Right lung (tissue), 5 donors: ENCODE results near the gene PGLYRP2. TPM values are rescaled to one million over a fixed set of nuclear protein-coding genes. Genes with fewer than 3 reads are reported as not detected.

ENCODE experiments used
- DNase-seq, 2 donors: peaks; one replicate each; pipeline ENCODE4 v3.0.0-alpha.2; 2013
- polyA plus RNA-seq, 5 donors: library from polyadenylated mRNA; unstranded; fragments of 120-200 nt; gene quantifications; one replicate each; pipeline versions ENCODE4 v1.2.1 to v1.2.3, GENCODE V29; 2013; ENCODE audit warnings: inconsistent platforms in 1 of 5, low replicate concordance in 1 of 5; ENCODE audit not compliant: insufficient read length in 5 of 5, insufficient read depth in 1 of 5

Gene PGLYRP2
- polyA plus RNA-seq, 5 donors: 0.10 TPM; not detected in 4

DNA sequence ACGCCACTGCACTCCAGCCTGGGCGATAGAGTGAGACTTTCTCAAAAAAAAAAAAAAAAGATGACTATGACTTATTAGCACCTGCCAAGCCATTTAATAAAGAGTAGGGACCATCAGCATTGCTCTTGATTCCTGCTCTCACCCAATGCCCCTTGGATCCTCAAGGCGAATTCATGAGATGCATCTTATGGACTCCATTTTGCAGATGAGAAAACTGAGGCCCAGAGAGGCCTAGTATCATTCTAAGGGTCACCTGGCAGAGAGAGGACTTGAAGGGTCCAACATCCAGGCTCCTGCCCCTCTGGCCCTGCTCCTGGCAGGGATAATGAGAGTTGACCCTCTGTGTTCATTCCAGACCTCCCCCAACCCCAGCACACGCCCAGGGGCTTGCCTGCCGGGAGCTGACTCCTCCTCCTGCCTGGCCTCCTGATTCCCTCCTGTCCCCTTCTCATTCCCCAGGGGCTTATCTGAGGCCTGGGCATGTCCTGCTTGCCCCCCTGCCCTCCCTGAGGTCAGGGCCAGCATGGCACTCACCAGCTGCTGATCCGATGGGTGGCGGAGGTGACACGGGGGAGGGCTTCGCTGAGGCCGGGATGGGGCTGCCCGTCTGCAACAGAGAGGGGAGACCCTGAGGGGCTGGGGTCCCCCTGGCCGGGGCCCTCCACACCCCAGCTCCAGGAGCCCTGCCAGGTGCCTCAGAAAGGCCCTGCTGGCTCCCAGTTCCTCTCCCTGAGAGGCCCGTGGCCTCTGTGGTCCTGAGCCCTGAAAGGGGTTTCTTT, 37.0 kb downstream of the PGLYRP2 start:
- no peak for DNase-seq

DNA sequence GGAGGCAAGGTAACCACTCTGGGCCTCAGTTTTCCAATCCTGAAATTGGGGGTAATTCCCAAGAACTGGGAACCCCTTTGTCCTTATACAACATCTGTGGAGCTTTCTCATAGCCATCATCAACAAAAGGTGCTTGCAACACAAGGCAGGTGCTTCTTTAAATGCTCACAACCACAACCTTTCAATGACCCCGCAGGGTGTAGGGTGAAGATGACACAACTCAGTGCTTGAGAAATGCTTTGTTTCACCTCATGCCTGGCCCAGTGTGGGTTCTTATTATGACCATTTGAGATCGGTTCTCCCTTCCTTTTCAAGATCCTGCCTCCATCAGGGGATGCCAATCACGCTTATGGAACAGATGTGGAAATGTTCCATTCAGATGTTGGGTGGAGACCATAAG, 38.0 kb downstream of the PGLYRP2 start:
- no peak for DNase-seq

DNA sequence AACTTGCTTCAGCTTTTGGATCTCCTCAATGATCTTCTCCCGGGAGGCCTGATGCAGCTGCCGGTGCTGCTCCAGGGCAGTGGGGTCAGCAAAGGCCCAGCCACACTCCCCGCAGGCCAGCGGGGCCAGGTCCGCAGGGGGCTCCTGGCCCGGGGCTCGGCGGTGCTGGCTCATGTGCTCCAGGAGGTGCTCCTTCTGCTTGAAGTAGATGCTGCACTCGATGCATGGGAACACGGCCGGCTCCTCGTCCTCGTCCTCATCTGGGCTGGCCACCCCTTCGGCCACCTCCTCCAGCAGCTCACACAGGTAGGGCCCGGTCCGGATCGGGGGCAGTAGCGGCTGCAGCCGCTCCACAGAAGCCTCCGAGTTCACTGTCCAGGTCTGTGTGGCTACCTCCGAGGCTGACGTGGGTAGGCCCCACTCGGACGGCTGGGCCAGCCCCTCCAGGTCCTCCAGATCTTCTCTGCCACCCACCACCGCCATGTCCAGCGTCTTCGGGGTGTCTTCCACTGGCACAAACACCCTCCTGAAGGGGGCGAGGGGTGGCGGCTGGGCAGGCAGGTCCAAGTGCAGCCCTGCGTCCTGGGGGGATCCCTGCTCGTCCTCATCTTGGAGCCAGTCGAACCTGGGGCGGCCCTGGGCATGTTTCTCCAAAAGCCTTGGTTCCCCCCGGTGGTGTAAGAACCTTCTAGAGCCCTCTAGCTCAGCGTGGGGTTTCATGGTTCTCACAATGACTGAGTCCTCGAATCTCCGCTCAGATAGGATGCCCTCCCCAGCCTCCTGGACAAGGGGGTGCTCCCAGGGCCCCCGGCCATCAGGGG, 39.3 kb downstream of the PGLYRP2 start:
- DNase-seq: no peak

DNA sequence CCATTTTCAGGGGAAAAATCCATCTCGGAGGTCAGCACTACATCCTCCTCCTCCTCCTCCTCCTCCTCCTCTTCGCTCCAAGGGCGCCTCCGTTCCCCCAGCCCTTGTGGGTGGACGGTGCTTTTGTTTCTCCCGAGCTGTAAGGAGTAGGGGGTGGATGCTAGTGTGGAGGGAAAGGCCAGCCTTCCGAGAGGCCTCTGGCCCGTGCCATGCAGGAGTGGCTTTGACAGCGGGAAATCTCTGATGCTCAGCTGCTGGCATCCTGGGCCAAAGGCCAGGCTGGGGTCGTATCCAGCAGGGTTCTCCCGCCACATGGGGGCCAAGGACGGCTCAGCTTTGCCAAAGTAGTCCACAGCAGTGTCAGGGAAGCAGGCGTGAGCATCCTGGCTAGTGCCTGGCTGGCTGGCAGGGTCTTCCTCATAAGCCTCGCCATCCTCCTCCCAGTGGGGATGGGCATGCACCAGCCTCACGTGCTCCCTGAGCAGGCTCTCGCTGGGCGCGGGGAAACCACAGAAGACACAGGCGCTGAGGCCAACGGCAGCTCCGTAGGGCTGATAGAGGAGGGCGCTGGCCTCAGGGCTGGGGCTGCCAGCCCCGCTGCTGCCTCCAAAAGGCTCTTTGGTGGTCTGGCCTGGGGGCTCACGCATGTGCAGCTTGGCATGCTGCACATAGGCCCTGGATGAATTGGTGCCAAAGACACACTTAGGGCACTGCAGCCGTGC, 40.1 kb downstream of the PGLYRP2 start:
- DNase-seq: no peak

DNA sequence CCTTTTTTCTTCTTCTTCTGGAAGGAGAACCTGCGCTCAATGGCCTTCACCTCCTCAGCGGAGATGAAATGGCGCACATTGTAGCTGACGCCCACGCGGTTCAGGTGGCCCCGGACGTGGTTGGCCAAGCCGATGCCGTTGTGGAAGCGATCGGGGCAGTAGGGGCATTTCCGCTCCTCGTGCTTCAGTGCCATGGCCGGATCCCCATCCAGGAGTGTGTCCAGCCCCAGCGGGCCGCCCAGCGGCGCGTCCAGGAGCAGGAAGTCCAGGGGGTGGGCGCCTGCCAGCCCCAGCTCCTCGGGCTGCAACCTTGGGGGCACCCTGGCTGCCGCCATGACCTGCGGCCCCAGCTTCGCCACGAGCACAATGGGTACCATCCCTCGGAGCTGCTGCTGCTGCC, 40.7 kb downstream of the PGLYRP2 start:
- no peak for DNase-seq

DNA sequence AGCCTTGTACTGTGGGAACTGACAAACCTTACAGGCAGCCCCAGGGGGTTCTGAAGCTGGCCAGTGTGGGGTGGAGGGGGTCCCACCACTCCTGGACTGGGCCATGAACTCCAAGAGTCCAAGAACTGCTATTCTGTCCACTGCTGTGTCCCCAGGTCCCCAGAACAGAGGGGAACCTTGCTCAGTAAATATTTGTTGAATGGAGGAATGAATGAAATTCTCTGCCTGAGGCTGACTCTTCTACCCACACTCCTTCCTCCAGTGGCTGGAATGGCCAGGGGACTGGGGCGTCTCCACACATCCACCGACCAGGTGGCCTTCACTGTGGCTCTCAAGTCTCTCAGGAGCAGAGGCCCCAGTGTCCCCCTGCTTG, 41.2 kb downstream of the PGLYRP2 start:
- DNase-seq: no peak

DNA sequence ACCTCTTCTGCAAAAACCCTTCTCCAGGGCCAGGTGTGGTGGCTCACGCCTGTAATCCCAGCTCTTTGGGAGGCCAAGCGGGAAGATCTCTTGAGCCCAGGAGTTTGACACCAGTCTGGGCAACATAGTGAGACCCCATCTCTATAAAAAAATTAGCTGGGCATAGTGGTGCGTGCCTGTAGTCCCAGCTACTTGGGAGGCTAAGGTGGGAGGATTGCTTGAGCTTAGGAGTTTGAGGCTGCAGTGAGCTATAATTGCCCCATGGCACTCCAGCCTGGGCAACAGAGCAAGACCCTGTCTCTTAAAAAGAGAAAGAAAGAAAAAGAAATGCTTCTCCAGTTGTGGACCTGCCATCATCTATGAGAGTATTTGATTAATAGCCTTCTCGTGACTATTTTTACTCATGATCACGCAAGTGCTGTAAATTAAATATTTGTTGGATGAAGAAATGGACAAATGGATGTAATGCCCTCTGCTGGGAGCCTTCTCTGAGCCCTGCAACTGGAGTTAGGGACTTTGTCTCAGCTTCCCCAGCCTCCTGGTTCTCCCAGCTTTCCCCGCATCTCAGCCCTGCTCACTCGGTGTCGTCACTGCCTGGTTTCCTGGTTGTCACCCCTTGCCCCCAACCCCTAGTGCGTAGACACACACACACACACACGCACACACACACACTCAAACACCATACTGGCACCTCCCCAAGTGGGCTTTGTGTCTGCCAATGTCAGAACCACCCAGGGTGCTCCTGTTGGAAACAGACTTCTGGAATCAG, 41.8 kb downstream of the PGLYRP2 start:
- DNase-seq: no peak

DNA sequence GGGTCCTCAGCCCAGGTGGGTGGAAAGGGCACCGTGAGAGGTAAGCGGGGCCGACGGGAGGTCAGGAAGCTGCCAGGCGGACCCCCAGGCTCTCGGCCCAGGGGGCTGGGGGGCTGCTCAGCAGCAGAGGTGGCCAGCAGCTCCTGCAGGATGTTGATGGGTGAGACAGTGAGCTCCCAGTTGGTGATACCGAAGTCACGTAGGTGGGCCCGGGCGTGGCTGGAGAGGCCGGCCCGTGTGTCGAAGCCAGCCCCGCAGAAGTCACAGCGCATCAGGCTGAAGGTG, 42.5 kb downstream of the PGLYRP2 start:
- no peak for DNase-seq

DNA sequence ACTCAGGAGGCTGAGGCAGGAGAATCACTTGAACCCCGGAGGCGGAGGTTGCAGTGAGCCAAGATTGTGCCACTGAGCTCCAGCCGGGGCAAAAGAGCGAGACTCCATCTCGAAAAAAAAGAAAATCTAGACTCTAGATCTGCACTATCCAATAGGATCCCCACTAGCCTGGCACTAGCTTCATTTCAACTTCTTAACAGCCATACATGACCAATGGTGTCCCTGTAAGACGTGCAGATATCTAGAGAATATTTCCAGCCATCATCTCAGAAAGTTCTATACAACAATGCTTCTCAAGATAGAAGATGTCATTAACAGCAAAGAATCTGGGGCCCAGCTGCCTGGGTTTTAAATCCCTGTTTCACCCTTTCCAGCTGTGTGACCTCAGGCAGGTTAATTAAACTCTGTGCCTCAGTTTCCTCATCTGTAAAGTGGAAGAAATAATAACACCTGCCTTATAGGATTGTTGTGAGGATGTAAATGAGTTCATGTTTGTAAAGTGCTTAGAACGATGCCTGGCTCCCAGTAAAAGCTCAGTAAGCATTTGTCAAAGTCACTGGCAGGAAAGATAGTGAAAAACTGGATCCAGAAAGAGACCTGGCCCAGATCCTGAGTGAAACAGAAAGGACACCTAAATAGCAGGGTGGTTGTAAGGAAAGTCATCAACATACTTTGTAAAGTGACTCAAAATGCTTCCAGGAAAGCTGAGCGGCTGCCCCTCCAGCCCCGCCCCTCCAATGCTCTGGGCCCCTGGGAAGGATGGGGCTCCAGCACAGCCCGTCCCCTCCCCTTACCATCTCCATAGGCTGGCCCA, 43.1 kb downstream of the PGLYRP2 start:
- no peak for DNase-seq

DNA sequence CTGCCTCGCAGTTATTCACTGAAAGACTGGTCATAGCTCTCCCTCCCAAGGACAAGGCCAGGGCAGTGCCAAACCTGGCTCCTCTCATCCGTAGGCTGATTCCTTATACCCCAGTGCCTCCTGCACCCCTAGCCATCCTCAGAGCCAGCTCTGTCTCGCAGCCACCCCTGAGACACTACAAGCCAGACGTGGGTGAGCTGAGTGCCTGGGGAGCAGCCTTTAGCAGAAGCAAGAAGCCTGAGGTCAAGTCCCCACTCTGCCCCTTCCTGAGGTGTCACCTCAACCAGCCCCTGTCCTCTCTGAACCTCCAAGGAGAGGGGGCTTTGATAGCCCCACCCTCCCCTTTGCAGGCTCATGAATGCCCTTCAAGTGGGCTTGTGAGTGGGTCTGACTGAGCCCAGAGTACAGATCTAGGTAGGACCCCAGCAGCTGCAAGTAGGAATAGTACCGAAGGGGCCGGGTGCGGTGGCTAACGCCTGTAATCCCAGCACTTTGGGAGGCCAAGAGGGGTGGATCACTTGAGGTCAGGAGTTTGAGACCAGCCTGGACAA, 45.7 kb downstream of the PGLYRP2 start:
- no peak for DNase-seq

DNA sequence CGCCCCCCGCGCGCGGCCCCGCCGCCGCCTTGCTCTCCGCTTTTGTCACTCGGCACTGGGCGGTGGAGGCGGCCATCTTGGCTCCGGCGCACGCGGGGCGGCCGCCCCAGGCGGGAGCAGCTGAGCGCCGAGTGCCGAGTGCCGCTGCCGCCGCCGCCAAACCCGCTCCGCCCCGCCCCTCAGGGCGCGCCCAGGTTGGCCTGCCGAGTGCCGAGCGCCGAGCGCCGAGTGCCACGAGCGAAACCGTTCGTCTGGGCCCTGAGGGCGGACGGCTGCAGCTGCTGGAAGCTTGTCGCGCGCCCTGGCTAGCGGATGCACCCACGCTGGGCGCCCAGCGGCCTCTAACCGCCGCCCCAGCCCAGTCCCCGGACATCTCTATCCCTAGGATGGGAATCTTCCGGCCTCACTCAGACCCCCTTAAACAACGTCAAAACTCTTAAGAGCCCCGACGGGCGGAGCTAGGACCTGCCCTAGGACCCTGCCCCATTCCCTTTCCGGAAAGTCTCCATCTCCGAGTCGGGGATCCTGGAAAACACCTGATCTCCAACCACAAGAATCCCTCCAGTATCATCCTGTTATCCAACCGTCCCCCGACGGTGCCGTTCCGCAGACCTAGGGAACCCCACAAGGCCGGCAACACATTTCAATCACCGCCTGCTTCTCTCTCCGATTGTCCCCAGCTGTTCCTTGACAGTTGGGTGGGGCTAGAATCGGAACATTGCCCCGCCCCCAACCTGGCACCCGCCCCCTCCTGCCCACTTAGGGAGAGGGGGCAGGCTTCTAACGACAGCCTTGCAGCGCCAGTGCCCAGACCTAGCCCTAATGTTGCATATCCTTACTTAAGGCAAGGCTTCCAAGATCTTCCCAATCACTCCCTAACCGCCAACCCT, 46.4 kb downstream of the PGLYRP2 start:
- DNase-seq: peak; percentile 84 to 89

DNA sequence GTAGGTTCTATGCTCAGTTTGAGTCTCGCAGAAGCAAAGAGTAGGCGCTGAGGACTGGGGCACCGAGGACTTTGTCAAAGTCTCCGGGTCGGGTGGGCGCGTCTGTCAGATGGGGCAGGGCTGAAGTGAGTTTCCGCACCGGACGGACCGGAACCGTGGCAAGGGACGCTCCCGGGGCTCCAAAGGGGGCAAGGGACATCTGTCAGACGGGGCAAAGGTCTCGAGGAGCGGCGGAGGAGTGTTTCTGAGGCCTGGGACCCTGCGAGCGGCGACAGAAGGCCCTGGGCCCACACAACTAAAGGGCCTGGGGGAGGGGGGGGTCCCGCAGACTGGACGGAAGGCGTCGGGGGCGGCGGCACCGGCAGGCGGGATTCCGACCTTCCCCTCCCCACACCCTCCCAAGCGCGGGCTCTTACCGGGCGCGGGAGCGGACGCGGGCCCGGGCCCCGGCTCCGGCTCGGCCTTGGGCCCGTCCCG, 47.2 kb downstream of the PGLYRP2 start:
- no peak for DNase-seq

DNA sequence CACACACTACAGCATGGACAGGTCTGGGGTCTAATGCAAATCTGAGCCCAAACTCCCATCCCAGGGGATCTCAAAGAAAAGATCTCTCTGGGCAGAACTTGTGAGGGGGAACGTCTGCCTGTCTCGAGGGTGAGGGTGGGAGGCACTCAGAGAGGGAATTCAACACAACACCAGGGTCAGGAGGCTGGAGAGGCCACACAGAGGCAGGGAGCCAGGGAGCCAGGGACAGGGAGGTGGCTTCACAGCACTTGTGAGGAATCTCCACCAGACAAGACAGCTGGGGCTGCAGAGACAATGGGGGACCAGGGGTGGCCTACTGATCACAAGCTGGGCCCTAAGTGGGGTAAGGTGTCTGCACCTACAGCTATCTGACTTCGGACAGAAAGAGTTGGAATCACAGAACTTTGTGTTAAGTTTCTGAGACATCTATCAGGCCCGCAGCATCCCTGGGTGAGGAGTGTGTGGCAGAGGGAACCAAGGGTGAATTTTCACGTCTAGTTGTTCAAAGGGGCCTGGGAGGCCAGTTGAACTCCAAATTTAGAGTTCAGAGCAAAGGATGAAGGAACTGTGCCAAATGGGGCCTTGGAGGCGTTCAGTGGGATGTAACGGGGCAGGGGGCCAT, 47.8 kb downstream of the PGLYRP2 start:
- no peak for DNase-seq

DNA sequence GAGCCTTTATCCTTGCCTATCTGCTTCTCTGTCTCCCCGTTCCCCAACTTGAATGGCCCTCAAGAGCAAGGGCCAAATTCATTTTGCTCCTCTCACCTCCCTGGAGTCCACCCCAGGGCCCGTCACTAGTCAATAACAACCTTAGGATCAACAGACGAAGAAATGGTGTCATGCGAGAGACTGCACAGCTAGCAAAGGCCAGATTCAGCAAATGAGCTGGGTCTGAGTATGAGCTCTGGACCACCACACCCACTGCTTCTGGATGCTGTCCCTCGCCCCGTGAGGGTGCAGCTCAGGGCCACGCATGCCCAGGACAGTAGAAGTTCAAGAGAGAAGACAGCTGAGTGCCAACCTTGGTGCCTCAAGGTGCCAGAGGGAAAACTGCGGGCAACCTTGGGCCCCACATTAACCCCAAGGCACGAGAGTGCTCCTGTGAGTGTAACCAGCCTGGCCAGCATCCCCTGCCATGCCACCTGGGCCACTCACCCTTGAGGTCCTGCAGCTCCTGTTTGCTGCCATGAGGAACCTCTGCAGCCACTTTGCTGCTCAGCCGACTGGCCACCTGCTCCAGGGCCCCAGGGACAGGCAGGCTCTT, 48.7 kb downstream of the PGLYRP2 start:
- no peak for DNase-seq

DNA sequence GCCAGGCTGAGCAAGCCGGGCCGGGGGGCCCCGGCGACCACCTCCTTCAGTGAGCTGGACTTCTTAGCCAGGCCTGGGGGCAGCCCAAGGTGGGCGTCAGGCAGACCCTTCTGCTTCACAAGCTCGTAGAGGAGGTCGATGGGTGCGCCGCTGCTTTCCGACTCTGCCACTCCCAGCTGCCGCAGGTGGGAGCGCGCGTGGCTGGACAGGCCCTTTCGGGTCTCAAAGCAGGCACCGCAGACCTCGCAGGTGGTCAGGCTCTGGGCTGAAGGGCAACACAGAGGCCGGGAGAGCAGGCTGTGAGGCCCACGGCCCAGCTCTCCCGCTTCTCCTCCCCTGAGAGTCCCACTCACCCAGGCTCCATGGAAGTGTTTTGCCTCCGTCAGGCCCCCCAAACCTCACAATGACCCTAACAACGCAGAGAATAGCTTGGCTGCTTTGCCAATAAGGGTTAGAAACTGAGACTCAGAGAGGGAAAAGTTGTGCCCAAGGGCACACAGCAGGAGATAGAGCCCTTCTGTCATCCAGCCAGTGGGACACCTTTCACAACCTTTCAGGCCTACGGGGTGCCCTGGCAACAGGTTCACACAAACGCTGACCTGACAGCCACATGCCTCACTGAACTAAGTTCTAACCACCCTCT, 49.4 kb downstream of the PGLYRP2 start:
- DNase-seq: no peak

DNA sequence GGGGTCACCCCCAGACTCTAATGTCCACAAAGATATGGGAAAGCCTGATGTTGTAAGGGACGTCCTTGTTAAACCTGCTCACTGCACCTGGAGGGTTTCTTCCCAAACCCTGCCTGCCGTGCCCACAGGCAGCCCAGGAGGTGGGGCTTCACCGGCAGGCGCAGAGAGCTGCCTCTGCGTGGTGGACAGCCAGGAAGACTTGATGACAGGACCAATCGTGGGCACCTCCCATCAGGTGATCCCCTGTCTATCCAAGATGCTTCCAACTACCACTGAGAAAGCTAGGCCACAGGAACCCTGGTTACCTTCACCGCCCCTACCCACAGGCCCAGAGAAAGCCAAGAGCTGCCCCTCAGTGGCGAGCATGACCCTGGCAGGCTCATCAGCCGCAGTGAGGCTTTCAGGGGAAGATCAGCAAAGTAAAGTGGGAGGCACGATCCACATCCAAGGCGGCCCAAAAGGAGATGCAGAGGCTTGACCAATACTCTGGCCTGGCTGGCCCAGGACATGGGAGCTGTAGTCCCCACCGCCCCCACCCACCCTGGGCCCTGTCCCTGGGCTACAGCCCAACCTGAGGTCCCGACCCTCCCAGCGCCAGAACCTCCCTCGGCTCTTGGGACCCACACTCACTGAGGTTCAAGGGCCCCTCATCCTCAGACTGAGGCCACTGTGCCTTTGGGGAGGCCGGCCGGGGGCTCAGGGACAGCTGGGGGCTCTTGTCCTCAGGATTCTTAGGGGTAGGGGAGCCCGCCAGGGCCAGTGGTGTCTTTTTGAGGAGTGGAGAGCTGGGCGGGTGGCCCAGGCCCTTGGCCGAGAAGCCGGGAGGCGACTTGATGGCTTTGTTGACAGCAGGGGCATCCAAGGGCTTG, 50.1 kb downstream of the PGLYRP2 start:
- no peak for DNase-seq

DNA sequence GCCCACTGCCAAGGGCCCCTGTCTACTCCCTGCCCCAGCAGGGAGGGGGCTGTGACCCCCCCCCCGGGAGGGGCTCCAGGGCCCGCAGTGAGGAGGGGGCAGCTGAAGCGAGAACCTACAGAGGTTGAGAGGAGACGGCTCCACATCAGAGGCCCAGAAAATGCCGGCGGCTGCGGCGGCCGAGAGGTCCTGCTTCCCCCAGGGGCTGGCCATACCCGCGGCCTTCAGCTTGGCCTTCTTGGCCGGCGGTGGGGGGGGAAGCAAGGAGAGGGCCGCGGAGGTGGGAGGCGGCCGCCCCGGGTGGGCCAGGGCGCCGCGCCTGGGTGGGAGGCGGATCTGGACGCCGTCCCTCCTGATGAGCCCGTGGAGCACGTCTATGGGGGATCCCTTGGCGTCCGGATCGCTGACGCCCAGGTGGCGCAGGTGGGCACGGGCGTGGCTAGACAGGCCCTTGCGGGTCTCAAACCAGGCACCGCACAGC, 51.3 kb downstream of the PGLYRP2 start:
- no peak for DNase-seq
